K562 (cell line): ENCODE data around the gene NAT8L.

Experiments
- IFI16 ChIP-seq: fragments of 250-450 bp; sonication (Bioruptor Pico); IDR thresholded peaks from 2 replicates; pipeline ENCODE4 v2.1.2; 2022; ENCODE audit warnings: mild to moderate bottlenecking, inconsistent platforms
- TF ChIP-seq, protein P1 (sequence below): fragments of 200-800 bp; sonication (Bioruptor generic); IDR thresholded peaks from 2 replicates; pipeline ENCODE4 v1.6.1; 2017; ENCODE audit warnings: missing genetic modification characterization, missing compliant biosample characterization

DNA sequence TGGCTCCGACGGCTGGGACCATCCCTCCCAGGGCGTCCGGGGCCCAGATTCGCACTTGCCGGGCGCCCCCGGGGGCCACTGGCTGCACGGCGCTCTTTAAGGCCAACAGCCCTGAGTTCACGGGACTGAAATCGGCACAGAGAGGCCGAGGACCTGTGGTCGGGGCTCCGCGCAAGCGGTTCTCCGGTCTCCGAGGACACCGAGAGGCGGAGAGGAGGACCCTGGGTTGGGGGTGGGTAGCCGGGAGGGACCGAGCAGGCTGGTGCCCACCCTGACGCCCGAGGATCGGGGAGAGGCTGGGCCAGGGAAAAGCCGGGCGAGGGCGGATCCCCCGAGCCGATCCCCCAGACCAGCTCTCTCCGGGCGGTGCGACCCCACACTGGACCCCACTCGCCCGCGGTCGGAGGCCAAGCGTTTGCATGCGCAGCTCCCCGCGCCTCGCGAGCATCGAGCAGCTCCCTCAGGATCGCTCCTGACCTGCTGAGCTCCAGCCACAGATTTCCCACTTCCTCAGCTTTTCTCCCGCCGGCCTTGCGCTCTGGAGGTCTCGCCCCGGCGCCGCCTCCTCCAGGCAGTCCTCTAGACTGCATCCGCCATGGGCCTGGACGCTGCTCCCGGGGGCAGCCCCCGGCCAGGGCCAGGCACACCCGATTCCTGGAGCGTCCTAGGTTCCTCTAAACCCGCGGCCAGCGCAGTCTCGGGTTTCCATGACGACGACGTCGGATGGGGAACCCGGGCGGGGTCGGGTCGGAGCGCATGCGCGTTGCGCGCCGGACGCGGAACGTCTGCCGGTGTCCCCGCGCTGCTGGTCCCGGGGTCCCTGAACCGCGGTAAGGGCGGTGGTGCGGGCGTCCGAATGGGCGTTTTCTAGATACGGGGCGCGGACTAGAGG, 17.6 kb upstream of the NAT8L start:
- TF ChIP-seq, protein P1, sequence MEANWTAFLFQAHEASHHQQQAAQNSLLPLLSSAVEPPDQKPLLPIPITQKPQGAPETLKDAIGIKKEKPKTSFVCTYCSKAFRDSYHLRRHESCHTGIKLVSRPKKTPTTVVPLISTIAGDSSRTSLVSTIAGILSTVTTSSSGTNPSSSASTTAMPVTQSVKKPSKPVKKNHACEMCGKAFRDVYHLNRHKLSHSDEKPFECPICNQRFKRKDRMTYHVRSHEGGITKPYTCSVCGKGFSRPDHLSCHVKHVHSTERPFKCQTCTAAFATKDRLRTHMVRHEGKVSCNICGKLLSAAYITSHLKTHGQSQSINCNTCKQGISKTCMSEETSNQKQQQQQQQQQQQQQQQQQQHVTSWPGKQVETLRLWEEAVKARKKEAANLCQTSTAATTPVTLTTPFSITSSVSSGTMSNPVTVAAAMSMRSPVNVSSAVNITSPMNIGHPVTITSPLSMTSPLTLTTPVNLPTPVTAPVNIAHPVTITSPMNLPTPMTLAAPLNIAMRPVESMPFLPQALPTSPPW (CRISPR knock-in tag), result no peak
- no peak for TF ChIP-seq IFI16 (CRISPR knock-in tag)
